Endothelial cell of umbilical vein (primary cell): ENCODE data around the gene SERF2. TPM values are rescaled to one million over a fixed set of nuclear protein-coding genes. Genes with fewer than 3 reads are reported as not detected.
A peak's percentile ranks its signal among the peaks of the same experiment; 100 is the strongest.

Experiments used
- BruUV-seq: library from RNA; stranded (reverse); fragments of 400-500 nt; replicated peaks from 2 replicates; lab custom pipeline; 2021; lab: Mats Ljungman, UMichigan
- CTCF ChIA-PET: fragments of 300-600, 350-600 bp; sonication (Branson Sonifier 250); formaldehyde crosslinking; loops from one replicate; lab custom pipeline; 2021; ENCODE audit warnings: antibody characterized with exemption, inconsistent platforms; lab: Charles Lee
- POLR2A ChIA-PET: fragments of 300-600, 350-600 bp; sonication (Branson Sonifier 250); formaldehyde crosslinking; loops from one replicate; lab custom pipeline; 2021; ENCODE audit warnings: antibody characterized with exemption, inconsistent platforms; lab: Charles Lee
- DNase-seq: peaks from one replicate; pipeline ENCODE4 v3.0.0-alpha.2; 2011; ENCODE audit warnings: low read depth, low spot score
- FAIRE-seq: peaks from 2 replicates; lab custom pipeline; 2011; peaks lifted over from hg19 to GRCh38; lab: Jason Lieb, UNC
- H2AFZ ChIP-seq: 2 replicates; pipeline ENCODE4 v1.6.0; 2012; ENCODE audit warnings: low read depth, low read length, control low read depth, inconsistent platforms
- H3K27ac ChIP-seq: 2 replicates; pipeline ENCODE4 v1.5.1; 2011; ENCODE audit warnings: low read depth, mild to moderate bottlenecking, control low read depth, low read length, moderate library complexity; ENCODE audit not compliant: insufficient read depth
- H3K27me3 ChIP-seq, 2 experiments: 2 replicates each; pipeline versions ENCODE4 v1.6.0 to v1.6.1; 2011; ENCODE audit warnings: low read length in 2 of 2, mixed read lengths in 1 of 2; ENCODE audit not compliant: control insufficient read depth in 2 of 2, insufficient read depth in 2 of 2
- H3K36me3 ChIP-seq, 2 experiments: 2 replicates in 1 of 2; 3 replicates in 1 of 2; pipeline ENCODE4 v1.5.1; 2011; ENCODE audit warnings: low read length in 2 of 2, mild to moderate bottlenecking in 1 of 2, moderate library complexity in 1 of 2; ENCODE audit not compliant: control insufficient read depth in 2 of 2, insufficient read depth in 2 of 2; ENCODE audit errors: extremely low read depth in 1 of 2
- H3K4me1 ChIP-seq: 3 replicates; pipeline ENCODE4 v1.5.1; 2011; ENCODE audit warnings: mild to moderate bottlenecking, low read length; ENCODE audit not compliant: control insufficient read depth, insufficient read depth; ENCODE audit errors: extremely low read depth
- H3K4me2 ChIP-seq: 2 replicates; pipeline ENCODE4 v1.6.1; 2011; ENCODE audit warnings: low read length, control low read depth, mixed read lengths; ENCODE audit not compliant: insufficient read depth
- H3K4me3 ChIP-seq, 3 experiments: fragments of 200-600 bp in 1 of 3; sonication (generic), shearing (Covaris generic) in 1 of 3; replicated peaks in 1 of 3; 2 replicates each; pipeline ENCODE4 v1.5.1; 2011 to 2016; ENCODE audit warnings: control low read depth in 3 of 3, low read length in 3 of 3, mild to moderate bottlenecking in 2 of 3, inconsistent platforms in 1 of 3, low read depth in 1 of 3, moderate library complexity in 1 of 3; ENCODE audit not compliant: insufficient read depth in 1 of 3
- H3K79me2 ChIP-seq: 2 replicates; pipeline ENCODE4 v1.6.0; 2012; ENCODE audit warnings: low read length, inconsistent platforms; ENCODE audit not compliant: control insufficient read depth, insufficient read depth
- H3K9ac ChIP-seq: replicated peaks from 2 replicates; pipeline ENCODE3; 2011; ENCODE audit warnings: low read length, control low read depth; ENCODE audit not compliant: insufficient read depth; ENCODE audit errors: extremely low read depth
- H3K9me1 ChIP-seq: replicated peaks from 3 replicates; pipeline ENCODE4 v1.6.0; 2011; ENCODE audit warnings: mild to moderate bottlenecking, low read length; ENCODE audit not compliant: control insufficient read depth, insufficient read depth; ENCODE audit errors: extremely low read depth
- H3K9me3 ChIP-seq: replicated peaks from 2 replicates; pipeline ENCODE4 v1.5.1; 2012; ENCODE audit warnings: low read length, inconsistent platforms; ENCODE audit not compliant: control insufficient read depth, insufficient read depth
- H4K20me1 ChIP-seq: replicated peaks from 2 replicates; pipeline ENCODE3; 2011; ENCODE audit warnings: mild to moderate bottlenecking, low read length; ENCODE audit not compliant: control insufficient read depth, insufficient read depth; ENCODE audit errors: extremely low read depth
- EZH2 ChIP-seq: IDR thresholded peaks from 2 replicates; pipeline ENCODE4 v1.6.1; 2012; ENCODE audit warnings: borderline replicate concordance, low read depth, mild to moderate bottlenecking, moderate library complexity, low read length, inconsistent platforms; ENCODE audit not compliant: severe bottlenecking
- FOS ChIP-seq: IDR thresholded peaks from 2 replicates; pipeline ENCODE4 v1.6.1; 2011; ENCODE audit warnings: mild to moderate bottlenecking, low read length, moderate library complexity, borderline replicate concordance; ENCODE audit not compliant: insufficient read depth
- GATA2 ChIP-seq: IDR thresholded peaks from 2 replicates; pipeline ENCODE4 v1.7.0; 2011; ENCODE audit warnings: low read depth, mild to moderate bottlenecking, moderate library complexity, mixed read lengths, low read length; ENCODE audit not compliant: insufficient read length, insufficient read depth
- JUN ChIP-seq: IDR thresholded peaks from 2 replicates; pipeline ENCODE4 v1.6.1; 2011; ENCODE audit warnings: borderline replicate concordance, low read depth; ENCODE audit not compliant: insufficient read length, insufficient read depth
- MYC ChIP-seq: IDR thresholded peaks from one replicate; pipeline ENCODE4 v1.6.1; 2011; ENCODE audit warnings: mild to moderate bottlenecking, low read depth, low read length
- POLR2A ChIP-seq: IDR thresholded peaks from 2 replicates; pipeline ENCODE4 v1.6.1; 2012; ENCODE audit warnings: low read depth, mild to moderate bottlenecking, control low read depth, low read length
- POLR2AphosphoS5 ChIP-seq: IDR thresholded peaks from 2 replicates; pipeline ENCODE4 v1.6.1; 2012; ENCODE audit warnings: low read depth, mild to moderate bottlenecking, control low read depth, low read length, moderate library complexity; ENCODE audit not compliant: insufficient read depth
- dilution Hi-C: fragments of 300-500 bp; cut with MboI; formaldehyde crosslinking; loops from one replicate; pipeline ENCODE4 v1.15.0; 2019; ENCODE audit warnings: low sequenced_read_pairs; ENCODE audit not compliant: extremely low pct_ligation_motif_present
- intact Hi-C: fragments of 100-400 bp; cut with micrococcal nuclease; formaldehyde crosslinking; loops from one replicate; pipeline ENCODE4 v1.10.0; 2022
- polyA plus RNA-seq, 4 experiments: library from polyadenylated mRNA; depleted of rRNA in 3 of 4; stranded (reverse) in 3 of 4; unstranded in 1 of 4; fragments of >200 nt; gene quantifications; 2 replicates each; pipeline versions ENCODE4 v1.2.1 to v1.2.3, GENCODE V29; 2011 to 2012; ENCODE audit warnings: missing spikeins in 1 of 4
- total RNA-seq: library from RNA; stranded (reverse); gene quantifications from 2 replicates; pipeline ENCODE4 v1.2.3, GENCODE V29; 2021

The SERF2 gene
- total and polyA plus RNA-seq, 2 donors (not counting 3 experiments of a cell fraction or from before 2014, with no cell fraction given), result 970 to 1,481 TPM

DNA sequence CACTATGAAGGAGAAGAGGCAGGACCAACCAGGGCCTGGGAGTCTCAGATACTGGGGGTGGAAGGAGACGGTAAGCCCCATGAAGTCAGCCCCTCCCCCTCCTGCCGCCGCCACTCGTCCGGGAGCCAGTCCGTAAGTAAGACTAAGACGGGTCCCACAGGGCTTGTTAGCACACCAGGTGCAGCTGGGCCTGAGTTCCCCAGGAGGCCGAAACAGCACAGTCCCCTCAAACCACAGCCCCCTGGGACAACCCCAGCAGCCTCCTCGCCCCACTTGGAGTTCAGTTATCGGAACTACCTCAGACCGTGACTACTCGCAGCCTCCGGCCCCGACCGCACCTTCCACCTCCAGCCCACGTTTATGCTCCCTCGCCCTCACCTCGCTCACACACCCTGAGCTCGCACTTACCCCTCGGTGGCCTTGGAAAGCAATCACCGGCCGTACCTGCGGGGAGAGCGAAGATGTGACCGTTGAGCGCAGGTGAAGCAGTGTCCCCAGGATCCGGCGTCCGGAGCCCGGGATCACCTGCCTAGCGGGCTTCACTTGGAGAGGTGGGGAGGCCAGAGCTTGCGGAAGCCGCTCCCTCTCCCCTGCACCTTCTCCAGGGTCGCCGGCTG, 15.9 kb upstream of the SERF2 start:
- dilution Hi-C loops, result no loop called here
- no peaks in the 10 kb centered on the region for H4K20me1 ChIP-seq
- intact Hi-C loops, result no loop called here
- POLR2A ChIA-PET, result interaction anchor here (1.5 kb wide), 1 partner anchor 24 kb away, joined by 4 read pairs; the partner anchor contains the start of gene HYPK
- no peaks in the 10 kb centered on the region for H3K79me2 ChIP-seq
- no peaks in the 10 kb centered on the region for H3K27me3 ChIP-seq
- peaks cover 16 to 19% of the 10 kb centered on the region in 2 experiments for H3K36me3 ChIP-seq
- peaks cover 3% of the 10 kb centered on the region for H3K4me1 ChIP-seq
- peak overlapping the region; percentile 25 for H2AFZ ChIP-seq
- no peak overlapping the region for H3K9ac ChIP-seq
- no peak overlapping the region for H3K27ac ChIP-seq
- no peak for DNase-seq
- TF ChIP-seq GATA2, result no peak
- TF ChIP-seq POLR2AphosphoS5, result no peak
- H3K9me1 ChIP-seq, result no peaks in the 10 kb centered on the region
- H3K9me3 ChIP-seq, result no peaks in the 10 kb centered on the region
- H3K4me3 ChIP-seq, result peak overlapping the region in 2 of 3 experiments; percentile 29 to 56
- CTCF ChIA-PET, result interaction anchor here (0.8 to 2.8 kb wide), 8 partner anchors 11 to 265 kb away, joined by 3 to 24 read pairs (median 4); partner anchors contain the start of gene SERF2
- H3K4me2 ChIP-seq, result peak overlapping the region; percentile 0
- BruUV-seq, result no TSS peak
- FAIRE-seq, result no peak

DNA sequence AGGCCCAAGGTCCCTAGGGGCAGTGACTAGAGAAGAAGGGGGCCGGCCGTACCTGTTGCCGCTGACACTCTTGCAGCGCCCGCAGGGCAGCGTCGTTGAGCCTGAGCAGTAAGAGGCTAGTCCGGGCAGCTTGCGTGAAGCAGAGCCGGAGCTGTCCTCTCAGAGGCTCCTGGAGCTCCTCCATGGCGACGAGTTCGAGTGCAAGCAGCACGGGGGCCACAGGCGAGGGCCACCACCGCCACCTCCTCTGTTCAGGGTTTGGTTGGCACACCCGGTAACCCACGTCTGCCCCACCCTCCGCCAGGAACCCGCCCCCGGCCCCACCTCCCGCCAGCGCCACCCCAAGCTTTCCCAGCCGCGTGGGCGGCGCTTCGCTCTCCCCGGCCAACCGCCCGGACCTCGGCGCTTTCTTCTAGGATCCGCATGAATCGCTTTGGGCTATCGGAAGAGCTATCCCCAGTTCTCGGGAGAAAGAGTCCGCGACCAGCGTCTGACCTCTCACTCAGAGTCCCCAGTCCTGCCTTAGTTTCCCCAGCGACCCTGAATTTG, 15.3 kb upstream of the SERF2 start, which contains the start of gene ELL3:
Gene ELL3, minus strand, starts transcription at position 249 of the 549 bp plus-strand sequence. Its CDS starts 65 bp downstream, at position 184.
- CTCF ChIA-PET, result interaction anchor here (0.6 to 2.8 kb wide), 10 partner anchors 10 to 301 kb away, joined by 3 to 24 read pairs (median 4); partner anchors contain the start of gene SERF2
- dilution Hi-C loops, result no loop called here
- intact Hi-C loops, result loop anchor here (1.0 kb wide), 1 partner anchor 16 kb away; the partner anchor contains the start of gene SERF2

More for the DNA sequence above, 15.3 kb upstream of the SERF2 start, which contains the start of gene ELL3:
- Histone ChIP-seq H3K36me3 (peaks cover 12 to 16% of the 10 kb centered on the region in 2 experiments), H4K20me1 (no peaks in the 10 kb centered on the region), H3K9me1 (no peaks in the 10 kb centered on the region), H3K4me2 (peak within 1 kb of the TSS; percentile 88), H3K27me3 (no peaks in the 10 kb centered on the region), H3K9ac (peak within 1 kb of the TSS; percentile 76), H3K9me3 (no peaks in the 10 kb centered on the region), H3K4me1 (peaks cover 3% of the 10 kb centered on the region), H3K79me2 (no peaks in the 10 kb centered on the region), H2AFZ (peak within 1 kb of the TSS; percentile 96), H3K4me3 (peak within 1 kb of the TSS; percentile 56 to 76 (median 61)), H3K27ac (peak within 1 kb of the TSS; percentile 48)
- POLR2A ChIA-PET, result interaction anchor here (0.6 to 1.5 kb wide), 2 partner anchors 24 to 88 kb away, joined by 3 to 4 read pairs; partner anchors contain the start of gene HYPK
- peak; percentile 88 for FAIRE-seq
- no peak for TF ChIP-seq POLR2AphosphoS5
- TF ChIP-seq MYC, result no peak
- TF ChIP-seq GATA2, result no peak
- TF ChIP-seq JUN, result no peak
- peak; percentile 8 for TF ChIP-seq POLR2A
- TF ChIP-seq EZH2, result no peak
- TF ChIP-seq FOS, result no peak
- no peak for DNase-seq
- BruUV-seq, result no TSS peak
